ENCODE results near the gene ANKRD31.
"Not testable (repeated sequence)": the region's sequence is repeated elsewhere in the genome, so short reads cannot be mapped to it uniquely, and the experiment has no call there.

ANKRD31 gene

DNA sequence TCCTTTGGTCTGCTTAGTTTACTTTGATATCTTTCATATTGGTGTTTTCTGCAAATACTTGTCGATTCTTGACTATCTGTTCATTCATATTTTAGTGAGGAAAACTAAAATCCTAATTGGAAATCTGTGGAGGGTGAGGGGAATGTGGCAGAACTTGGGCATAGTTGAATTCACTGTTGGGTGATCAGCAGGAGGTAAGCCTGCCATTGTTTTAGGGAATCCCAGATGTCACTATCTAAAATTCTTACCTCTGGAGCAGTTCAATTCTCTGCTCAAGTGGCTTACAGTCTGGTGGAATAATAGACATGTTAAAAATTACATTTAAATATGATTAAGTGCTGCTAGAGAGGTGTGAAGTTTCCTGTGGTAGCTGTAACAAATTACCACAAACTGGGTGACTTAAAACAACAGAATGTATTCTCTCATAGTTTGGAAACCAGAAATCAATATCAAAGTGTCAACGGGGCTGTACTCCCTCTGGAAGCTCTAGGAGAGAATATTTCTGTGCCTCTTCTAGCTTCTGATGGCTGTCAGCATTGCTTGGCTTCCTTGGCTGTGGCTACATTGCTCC, 94.0 kb downstream of the ANKRD31 start:
- DNase-seq (ENCODE audit: low read depth in 2 of 2): no peak

DNA sequence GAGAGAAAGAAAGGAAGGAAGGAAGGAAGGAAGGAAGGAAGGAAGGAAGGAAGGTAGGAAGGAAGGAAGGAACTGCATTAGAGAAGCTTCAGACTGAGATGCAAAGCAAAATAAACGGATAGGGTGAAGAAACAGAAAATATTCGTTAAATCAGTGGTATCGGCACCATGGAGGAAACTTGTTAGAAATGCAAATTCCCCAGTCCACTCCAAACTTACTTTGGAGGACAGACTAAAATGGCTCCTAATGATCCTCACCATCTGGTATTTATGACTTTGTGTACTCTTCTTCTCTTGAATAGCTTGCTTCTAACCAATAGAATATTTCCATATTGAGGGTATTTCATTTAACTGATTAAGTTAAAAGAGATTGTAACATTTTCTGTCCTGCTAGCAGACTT, 96.4 kb downstream of the ANKRD31 start:
- no peak for DNase-seq (ENCODE audit: low read depth in 2 of 2)

DNA sequence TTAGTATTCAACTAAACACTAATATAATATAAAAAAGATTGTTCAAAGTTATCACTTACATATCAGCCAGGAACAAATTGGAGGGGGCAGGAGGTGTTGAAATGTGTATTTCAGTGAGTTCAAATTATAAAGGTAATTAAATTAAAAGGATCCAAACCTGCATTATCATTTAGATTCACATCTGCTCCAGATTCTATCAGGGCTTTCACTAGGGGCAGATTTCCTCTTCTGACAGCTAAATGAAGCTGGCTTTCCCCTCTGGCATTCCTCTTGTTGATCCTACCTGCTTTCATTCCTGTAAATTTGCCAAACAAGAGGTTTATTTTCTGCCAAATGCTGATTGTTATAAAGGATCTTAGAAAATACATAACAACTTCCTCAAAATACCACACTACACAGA, 98.0 kb downstream of the ANKRD31 start:
- DNase-seq (ENCODE audit: low read depth in 2 of 2): no peak

DNA sequence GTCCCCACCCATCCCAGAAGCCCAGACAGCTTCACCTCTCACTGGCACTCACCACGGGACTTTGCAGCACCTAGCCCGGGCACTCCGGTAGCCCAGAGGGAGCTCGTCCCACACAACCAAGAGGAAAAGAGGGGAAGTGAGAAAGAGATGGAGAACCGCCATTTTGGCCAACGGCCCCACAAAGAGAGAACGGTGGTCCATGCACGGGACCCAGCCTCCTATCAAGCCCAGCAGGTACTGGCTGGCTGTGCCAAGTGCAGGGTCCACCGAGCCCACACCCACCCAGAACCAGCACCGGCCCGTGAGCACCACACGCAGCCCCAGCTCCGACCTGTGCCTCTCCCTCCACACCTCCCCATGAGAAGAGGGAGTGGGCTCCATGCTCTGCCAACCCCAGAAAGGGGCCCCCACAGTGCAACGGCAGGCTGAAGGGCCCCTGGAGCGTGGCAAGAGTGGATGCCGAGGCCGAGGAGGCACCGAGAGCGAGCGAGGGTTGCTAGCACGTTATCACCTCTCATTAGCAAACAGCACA, 105.8 kb downstream of the ANKRD31 start:
- no peak for DNase-seq (ENCODE audit: low read depth in 2 of 2)

DNA sequence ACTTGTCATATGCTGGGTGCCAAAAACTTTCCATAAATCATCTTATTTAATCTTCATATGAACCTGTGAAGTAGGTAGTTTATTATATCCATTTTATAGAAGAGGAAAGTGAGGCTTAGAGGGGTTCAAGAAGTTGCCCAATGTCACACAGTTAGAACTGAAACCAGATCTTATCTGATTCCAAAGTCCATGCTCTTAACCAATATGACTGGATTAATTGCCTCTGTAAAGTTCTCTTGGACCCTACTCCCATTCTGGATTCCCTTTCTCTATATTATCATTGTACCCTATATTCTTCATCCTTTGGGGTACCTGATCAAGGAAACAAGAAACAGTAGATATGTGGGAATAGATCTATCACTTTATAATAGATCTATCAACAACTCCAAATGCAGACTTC, 119.8 kb downstream of the ANKRD31 start:
- DNase-seq (ENCODE audit: low read depth in 2 of 2): no peak

DNA sequence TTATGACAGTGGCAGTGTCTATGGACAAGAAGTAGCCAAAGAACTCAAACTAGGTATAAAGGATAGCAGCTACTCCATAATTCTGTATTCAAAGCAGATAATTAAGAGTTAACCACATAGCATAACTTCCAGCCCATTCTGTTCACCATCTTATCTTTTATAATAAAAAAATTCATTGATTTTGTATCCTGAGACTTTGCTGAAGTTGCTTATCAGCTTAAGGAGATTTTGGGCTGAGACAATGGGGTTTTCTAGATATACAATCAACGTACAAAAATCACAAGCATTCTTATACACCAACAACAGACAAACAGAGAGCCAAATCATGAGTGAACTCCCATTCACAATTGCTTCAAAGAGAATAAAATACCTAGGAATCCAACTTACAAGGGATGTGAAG, 122.4 kb downstream of the ANKRD31 start:
- not testable (repeated sequence) for DNase-seq (ENCODE audit: low read depth in 2 of 2)

DNA sequence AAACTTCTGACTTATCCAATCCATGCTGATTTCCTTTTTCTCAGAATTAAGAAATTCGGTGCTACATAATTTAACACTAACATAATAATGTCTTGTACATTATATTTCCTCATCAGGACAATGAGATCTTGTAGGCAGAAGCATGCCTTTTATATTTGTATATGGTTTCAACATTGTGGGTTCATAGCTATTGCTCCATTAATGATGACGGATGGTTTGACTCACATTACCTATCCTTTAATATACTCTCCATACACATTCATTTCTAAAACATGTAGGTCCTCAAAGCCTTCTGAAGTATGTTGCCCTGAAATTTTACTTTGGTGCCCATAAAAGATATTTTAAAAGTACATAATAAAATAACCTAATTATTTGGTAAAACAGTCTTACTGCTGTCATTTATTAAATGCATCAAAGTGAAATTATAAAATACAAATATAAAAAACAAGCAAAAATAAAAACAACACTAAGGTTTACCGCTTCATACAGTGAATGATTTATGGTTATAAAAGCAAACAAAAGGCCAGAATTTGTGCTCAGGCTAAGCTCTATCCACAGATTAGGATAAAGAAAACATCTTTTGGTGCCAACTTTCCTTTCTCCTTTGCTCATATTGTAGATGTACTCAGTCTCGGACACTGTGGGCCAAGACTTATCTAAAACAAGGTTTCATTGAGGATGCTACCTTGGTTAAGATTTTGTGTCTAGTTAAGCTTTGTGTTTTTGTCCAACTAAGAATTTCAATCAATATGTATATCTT, 123.1 kb downstream of the ANKRD31 start:
- no peak for DNase-seq (ENCODE audit: low read depth in 2 of 2)

DNA sequence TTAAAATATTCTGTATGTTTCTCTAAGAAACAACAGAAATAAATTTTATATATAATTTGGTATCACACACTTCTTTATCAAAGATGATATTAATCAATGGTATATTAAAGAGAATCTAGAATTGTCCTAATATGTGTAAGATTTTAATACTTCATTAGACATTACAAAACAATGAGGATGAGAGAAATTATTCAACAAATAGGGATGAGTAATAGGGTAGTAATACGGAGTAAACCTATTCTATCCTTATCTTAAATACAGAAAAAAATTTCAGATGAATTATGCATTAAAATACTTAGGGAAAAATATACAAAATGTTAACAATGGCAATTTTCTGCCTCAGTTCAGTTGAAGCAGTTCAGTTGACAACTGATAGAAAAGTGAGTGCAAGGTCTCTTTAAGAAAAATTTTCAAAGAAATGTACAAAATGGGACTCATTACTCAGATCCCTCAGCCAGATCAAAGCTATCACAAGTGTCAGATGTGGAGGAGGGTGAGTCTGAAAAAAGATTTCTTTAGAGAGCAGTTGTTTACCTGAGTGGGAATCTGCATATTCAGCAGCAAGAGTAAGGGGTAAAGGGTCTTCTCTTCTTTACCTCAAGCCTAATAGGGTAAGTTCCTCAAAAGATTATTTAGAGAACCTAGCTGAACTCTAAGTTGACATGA, 127.6 kb downstream of the ANKRD31 start:
- no peak for DNase-seq (ENCODE audit: low read depth in 2 of 2)

DNA sequence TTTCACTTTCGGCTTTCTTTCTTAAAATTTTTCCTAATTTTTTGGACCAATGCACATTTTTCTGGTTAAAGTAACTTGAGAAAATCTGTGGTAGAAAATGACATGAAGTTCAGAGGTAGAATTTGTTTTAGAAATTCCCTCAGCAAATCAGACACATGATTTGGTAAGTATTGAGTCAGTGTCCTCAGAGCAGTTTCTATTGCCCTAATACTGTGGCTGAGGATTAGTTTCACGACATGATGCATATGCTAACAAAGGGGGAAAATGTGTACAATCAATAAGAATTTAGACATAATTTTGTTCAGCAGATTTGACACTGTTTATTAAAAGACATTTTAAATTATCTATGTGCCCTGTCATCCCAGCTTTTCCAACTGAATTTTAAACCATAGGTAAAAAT, 128.2 kb downstream of the ANKRD31 start:
- DNase-seq (ENCODE audit: low read depth in 2 of 2): no peak

DNA sequence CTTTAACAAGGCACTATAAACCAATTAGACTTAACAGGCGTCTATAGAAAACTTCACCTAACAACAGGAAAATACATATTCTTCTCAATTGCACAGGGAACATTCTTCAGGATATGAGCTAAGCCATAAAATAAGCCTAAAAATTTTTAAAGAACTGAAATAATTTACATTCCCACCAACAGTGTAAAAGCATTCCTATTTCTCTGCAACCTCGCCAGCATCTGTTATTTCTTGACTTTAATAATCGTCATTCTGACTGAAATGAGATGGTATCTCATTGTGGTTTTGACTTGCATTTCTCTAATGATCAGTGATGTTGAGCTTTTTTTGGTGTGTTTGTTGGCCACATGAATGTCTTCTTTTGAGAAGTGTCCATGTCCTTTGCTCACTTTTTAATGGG, 140.7 kb downstream of the ANKRD31 start:
- DNase-seq (ENCODE audit: low read depth in 2 of 2): not testable (repeated sequence)

DNA sequence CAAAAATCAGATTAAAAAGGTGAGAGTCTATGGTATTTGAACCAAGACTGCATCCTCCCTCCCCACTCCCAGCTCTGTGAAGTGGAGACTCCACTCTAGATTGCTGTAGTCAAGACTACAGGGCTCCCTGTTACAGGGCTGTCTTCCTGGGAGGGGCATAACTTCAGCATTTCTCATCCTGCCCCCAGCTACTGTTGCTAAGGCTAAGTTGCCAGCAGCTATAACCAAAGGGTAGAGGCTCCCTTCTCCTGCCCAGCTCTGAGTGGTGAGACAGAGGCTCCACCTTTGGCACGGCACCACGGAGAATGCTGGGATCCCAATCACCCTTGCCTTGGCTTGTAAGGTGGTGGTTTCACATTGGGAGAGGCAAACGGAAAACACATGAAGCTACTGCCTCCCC, 145.1 kb downstream of the ANKRD31 start:
- no peak for DNase-seq (ENCODE audit: low read depth in 2 of 2)

DNA sequence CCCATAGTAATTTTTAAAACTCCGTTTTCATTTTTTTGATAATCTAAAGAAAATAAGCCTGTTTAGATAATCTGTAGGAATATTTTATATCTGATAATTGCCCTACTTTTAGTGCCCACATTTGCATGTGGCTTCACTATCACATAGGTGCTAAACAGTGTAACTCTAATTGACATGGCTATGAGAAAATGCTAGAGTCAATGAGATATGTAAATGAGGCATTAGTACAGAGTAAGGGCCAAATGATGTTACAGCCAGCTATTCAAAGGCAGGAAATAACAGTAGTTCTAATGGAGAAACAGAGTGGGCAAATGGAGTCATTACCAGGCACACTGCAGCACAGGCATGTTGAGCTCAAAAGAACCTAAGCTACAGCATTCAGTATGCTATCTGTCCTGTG, 147.0 kb downstream of the ANKRD31 start:
- no peak for DNase-seq (ENCODE audit: low read depth in 2 of 2)

DNA sequence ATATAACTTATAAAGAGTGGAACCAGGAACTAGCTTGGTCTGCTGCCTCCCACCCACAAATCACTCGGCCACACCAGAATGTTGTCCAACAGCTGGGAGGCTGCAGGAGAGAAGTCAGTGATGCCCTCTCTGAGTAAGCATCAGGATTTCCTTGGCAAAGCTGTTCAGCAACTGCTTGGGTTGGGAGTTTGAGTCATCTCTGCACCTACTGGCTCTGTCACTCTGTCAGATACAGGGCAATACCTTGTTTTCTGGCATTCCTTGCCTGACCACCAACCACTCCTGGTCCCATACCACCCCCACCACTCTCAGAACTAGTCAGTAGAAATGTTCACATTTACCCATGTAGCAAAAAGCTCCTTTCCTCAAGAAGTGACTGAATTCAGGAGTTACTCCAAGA, 147.5 kb downstream of the ANKRD31 start:
- no peak for DNase-seq (ENCODE audit: low read depth in 2 of 2)

DNA sequence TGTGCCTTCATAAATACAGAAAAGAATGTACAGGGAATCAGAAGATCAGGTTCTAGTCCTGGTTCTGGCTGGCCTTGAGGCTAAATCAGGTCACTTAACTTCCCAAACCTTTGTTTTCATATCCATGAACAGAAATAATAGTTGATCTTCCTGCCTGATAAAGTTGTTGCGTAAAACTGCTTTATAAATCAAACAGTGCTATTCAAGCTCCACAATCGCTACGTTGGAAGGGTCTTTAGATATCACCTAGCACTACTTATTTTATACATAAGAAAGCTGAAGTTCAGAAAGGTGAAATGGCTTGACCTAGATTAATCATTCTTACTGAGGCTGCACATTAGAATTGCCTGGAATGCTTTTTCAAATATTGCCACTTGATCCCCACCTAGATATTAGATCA, 148.0 kb downstream of the ANKRD31 start:
- DNase-seq (ENCODE audit: low read depth in 2 of 2): no peak

DNA sequence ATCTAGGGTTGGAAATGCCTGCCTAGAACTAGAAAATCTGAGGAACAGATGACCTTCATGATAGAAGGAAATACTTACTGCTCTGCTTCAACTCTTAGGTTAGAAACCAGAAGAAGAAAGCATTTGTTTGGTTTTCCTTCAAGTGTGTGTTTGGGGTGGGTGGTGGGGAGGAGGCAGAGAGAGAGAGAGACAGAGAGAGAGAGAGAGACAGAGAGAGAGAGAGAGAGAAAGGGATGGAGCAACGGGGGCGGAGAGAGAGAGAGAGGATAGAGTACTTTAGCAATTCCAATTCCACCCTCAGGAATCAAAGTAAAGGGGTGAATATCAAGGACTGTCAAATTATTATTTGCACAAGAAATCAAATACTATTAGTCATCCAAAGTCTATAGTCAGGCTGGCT, 155.2 kb downstream of the ANKRD31 start:
- no peak for DNase-seq (ENCODE audit: low read depth in 2 of 2)

DNA sequence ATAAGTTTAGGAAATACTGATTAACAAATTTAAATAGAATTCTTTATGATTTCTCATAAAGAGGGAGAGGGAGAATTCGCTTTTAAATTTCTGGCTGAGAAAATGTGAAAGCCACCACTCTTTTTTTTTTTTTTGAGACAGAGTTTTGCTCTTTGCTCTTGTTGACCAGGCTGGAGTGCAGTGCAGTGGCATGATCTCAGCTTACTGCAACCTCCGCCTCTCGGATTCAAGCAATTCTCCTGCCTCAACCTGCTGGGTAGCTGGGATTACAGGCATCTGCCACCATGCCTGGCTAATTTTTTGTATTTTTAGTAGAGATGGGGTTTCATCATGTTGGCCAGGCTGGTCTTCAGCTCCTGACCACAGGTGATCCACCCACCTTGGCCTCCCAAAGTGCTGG, 157.3 kb downstream of the ANKRD31 start:
- not testable (repeated sequence) for DNase-seq (ENCODE audit: low read depth in 2 of 2)

DNA sequence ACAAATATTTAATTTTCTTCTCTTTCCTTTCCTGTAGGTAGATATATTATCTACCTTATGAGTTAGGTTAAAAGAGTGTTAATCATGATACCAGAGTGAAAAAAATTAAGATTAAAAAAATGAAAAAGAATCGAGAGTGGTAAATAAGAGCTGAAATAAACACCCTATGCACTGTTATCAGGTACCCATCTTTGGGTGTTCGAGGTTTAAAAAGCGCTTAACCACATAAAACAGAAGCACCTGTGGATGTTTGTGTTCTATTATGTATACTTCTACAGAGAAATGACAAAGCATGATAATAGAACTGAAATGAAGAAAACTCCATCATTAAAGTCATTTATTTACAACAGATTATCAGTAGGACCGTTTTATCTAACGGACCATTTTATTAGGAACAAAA, 158.7 kb downstream of the ANKRD31 start:
- no peak for DNase-seq (ENCODE audit: low read depth in 2 of 2)

DNA sequence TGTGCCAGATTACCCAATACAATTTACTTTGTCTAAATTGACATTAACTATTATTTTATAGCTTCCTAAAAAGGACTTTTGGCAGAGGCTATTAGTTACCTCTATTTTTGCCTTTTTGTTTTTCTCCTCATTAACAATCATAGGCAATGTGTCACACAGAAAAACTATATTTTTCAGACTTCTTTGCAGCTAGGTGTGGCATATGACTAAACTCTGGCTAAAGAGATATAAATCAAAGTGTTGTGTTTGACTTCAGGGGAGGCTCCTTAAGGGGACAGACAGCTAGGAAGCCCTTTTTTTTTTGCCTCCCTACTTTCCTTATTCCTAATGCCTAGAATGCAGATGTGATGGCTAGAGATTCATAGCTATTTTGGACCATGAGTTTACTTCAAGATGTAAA, 164.6 kb downstream of the ANKRD31 start:
- DNase-seq (ENCODE audit: low read depth in 2 of 2): no peak

DNA sequence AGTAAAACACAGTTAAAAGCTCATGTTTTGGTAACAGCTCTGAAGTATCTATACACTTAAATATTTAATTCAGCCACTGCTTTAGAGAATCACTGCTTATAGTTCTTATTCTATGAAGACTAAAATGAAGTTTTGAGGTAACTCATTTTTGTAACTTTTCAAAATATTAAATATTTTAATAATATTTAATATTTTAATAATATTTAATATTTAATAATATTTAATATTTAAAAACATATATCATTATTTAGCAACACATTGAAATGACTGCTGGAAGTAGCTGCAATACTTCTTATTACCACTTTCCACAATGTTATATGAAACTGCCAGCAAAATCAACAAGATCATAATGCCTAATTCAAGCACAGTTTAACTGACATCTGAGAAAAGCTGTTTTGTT, 165.6 kb downstream of the ANKRD31 start:
- no peak for DNase-seq (ENCODE audit: low read depth in 2 of 2)

DNA sequence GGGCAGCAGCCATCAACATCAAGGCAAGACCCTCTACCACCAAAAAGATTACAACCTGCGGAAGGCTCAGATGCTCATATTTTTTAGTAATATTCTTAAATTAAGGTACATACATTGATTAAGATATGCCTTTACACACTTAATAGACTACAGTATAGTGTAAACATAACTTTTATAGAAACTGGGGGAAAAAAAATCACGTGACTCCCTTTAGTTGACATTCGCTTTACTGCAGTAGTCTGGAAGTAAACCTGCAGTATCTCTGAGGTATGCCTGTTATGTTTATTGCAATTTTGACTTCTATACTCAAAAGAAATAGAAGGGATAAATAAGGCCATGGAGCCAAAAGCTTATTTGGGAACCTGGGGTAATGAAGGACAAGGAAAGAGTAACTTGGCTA, 169.2 kb downstream of the ANKRD31 start:
- no peak for DNase-seq (ENCODE audit: low read depth in 2 of 2)

DNA sequence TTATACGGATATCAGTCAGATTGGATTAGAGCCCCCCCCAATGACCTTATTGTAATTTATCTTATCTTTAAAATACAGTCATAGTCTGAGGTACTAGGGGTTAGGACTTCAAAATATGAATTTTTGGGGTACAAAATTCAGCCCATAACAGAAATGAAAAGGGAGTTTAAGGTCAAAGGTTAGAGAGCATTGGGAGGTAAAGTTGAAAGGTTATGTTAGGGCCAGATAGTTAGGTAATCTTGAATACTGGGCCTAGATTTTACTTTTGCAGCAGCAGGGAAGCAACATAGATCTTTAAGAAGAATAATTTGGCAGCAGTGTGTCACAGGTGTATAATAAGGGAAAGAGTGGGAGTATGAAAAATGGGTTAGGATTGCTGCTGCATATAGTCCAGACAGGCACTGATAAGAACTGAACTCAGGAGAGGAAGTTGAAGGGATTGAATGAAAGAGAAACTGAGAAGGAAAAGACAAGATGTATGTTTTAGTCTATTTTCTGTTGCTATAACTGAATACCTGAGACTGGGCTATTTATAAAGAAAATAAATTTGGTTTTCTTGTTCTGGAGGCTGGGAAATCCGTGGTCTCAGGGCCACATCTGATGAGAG, 173.7 kb downstream of the ANKRD31 start:
- no peak for DNase-seq (ENCODE audit: low read depth in 2 of 2)

DNA sequence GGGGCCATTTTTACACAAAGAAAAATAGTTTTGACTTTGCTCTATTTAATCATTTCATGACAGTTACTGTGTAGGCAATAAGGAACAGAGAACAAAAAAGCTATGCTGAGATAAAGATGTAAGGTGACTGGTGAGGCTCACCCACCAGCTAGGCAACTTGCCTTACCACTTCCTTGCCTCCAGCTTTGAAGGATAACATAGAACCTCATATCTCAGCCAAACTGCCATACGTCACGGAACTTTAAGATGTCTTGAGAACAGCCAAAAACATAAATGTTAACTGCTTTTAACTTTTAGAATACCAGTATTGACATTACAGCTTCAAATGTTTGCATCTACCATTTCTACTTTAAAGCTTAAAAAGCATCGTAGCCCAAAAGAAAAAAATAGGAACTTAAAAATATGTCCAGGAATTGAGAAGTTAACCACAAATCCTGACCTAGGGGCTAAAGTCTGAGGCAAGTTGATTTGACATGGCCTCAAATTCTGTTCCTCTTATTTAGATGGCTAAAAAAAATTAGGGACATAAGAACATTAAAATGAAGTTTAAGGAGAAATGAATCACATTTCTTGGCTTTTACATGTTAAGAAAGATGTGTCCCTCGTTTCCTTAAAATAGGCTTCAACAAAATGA, 176.6 kb downstream of the ANKRD31 start:
- no peak for DNase-seq (ENCODE audit: low read depth in 2 of 2)

Data from stimulated activated CD8-positive, alpha-beta memory T cell treated with anti-CD3 and anti-CD28 coated beads, Interleukin-2, amount 100 ng/mL, for 1 hour (primary cell).